Measurements from ENCODE around the gene GDI1. TPM values are rescaled to one million over a fixed set of nuclear protein-coding genes. Genes with fewer than 3 reads are reported as not detected.

Gene GDI1
- total RNA-seq, 4 donors from 2014 or later: 59.7 to 86.2 (median 78.1) TPM

DNA sequence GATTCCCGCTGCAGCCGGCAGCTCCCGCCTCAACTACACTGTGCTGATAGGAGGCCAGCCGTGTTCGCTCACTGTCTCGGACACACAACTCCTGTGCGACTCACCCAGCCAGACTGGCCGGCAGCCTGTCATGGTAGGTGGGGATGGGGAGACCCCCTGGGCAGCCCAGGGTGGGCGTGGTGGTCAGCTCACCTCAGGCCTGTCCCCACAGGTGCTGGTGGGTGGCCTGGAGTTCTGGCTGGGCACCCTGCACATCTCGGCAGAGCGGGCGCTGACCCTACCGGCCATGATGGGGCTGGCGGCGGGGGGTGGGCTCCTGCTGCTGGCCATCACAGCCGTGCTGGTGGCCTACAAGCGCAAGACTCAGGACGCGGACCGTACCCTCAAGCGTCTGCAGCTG lies 30.6 kb downstream of the GDI1 start:
- TF ChIP-seq, protein P1, sequence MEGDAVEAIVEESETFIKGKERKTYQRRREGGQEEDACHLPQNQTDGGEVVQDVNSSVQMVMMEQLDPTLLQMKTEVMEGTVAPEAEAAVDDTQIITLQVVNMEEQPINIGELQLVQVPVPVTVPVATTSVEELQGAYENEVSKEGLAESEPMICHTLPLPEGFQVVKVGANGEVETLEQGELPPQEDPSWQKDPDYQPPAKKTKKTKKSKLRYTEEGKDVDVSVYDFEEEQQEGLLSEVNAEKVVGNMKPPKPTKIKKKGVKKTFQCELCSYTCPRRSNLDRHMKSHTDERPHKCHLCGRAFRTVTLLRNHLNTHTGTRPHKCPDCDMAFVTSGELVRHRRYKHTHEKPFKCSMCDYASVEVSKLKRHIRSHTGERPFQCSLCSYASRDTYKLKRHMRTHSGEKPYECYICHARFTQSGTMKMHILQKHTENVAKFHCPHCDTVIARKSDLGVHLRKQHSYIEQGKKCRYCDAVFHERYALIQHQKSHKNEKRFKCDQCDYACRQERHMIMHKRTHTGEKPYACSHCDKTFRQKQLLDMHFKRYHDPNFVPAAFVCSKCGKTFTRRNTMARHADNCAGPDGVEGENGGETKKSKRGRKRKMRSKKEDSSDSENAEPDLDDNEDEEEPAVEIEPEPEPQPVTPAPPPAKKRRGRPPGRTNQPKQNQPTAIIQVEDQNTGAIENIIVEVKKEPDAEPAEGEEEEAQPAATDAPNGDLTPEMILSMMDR (IDR thresholded peaks at IDR 0.05): no peak
- TF ChIP-seq POLR2A (IDR thresholded peaks at IDR 0.05): no peak
- no peaks in the 10 kb centered on the region for H3K9me3 ChIP-seq
- WGBS, 2 donors: 80% methylated on average over 1 of the region's 21 CpGs; no CpG with 5 or more reads in 1 of the 2 donors
- H3K27me3 ChIP-seq: no peaks in the 10 kb centered on the region
- H3K36me3 ChIP-seq: peaks cover 0 to 6% of the 10 kb centered on the region in 2 donors
- no peak overlapping the region for H3K4me3 ChIP-seq (replicated peaks in 1 of 3)
- H3K4me1 ChIP-seq: no peaks in the 10 kb centered on the region
- intact Hi-C loops (cut with DNase I): no loop called here
- H3K27ac ChIP-seq: no peak overlapping the region
- DNase-seq: no peak

DNA sequence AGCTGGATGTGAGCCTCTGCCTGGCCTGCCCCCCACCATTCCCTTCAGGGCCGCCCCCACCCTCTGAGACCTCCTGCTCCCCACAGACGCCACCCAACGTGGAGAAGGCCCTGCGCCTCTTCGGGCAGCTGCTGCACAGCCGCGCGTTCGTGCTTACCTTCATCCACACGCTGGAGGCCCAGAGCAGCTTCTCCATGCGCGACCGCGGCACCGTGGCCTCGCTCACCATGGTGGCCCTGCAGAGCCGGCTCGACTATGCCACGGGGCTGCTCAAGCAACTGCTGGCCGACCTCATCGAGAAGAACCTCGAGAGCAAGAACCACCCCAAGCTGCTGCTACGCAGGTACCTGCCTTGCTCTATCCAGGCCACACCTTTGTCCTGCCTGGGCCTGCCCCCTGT lies 31.3 kb downstream of the GDI1 start:
- intact Hi-C loops (cut with DNase I): no loop called here
- Histone ChIP-seq H3K4me1 (no peaks in the 10 kb centered on the region), H3K27me3 (no peaks in the 10 kb centered on the region), H3K9me3 (no peaks in the 10 kb centered on the region), H3K4me3 (replicated peaks in 1 of 3) (no peak overlapping the region), H3K36me3 (peaks cover 0 to 6% of the 10 kb centered on the region in 2 donors), H3K27ac (no peak overlapping the region)
- DNase-seq: no peak
- WGBS, 2 donors: 100% methylated on average over 6 of the region's 23 CpGs; no CpG with 5 or more reads in 1 of the 2 donors
- TF ChIP-seq POLR2A (IDR thresholded peaks at IDR 0.05): no peak
- TF ChIP-seq, protein P1 (IDR thresholded peaks at IDR 0.05): no peak

DNA sequence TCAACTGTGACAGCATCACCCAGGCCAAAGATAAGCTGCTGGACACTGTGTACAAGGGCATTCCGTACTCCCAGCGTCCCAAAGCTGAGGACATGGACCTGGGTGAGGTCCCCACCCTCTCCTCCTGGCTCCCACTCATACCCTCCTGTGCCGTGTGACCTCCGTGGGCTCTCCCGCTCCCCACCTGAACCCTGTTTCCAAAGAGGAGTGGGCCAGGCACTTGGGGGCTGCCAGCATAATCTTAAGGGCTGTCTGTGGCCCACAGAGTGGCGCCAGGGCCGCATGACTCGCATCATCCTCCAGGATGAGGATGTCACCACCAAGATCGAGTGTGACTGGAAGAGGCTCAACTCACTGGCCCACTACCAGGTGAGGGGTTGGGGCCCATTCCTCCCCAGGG lies 32.2 kb downstream of the GDI1 start:
- WGBS, 2 donors: no CpG with 5 or more reads among the region's 9 CpGs
- DNase-seq: no peak
- peaks cover 0 to 6% of the 10 kb centered on the region in 2 donors for H3K36me3 ChIP-seq
- H3K9me3 ChIP-seq: no peaks in the 10 kb centered on the region
- no peak overlapping the region for H3K27ac ChIP-seq
- H3K4me3 ChIP-seq (replicated peaks in 1 of 3): no peak overlapping the region
- TF ChIP-seq POLR2A (IDR thresholded peaks at IDR 0.05): no peak
- TF ChIP-seq, protein P1 (IDR thresholded peaks at IDR 0.05): no peak
- no peaks in the 10 kb centered on the region for H3K27me3 ChIP-seq
- no peaks in the 10 kb centered on the region for H3K4me1 ChIP-seq
- intact Hi-C loops (cut with DNase I): no loop called here

DNA sequence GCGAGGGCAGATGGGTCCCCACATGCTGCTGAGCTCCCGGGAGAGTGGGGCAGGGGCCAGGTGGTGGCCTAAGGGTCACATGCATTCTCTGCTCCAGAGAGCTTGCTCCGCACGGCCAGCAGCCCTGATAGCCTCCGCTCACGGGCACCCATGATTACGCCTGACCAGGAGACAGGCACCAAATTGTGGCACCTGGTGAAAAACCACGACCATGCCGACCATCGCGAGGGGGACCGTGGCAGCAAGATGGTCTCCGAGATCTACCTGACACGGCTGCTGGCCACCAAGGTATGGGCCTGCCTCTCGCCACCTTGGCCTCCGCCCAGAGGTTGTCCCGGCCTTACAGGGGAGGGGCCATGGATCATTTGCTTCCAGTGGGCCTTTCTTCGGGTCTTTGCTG lies 32.9 kb downstream of the GDI1 start:
- WGBS, 2 donors: no CpG with 5 or more reads among the region's 18 CpGs
- intact Hi-C loops (cut with DNase I): no loop called here

DNA sequence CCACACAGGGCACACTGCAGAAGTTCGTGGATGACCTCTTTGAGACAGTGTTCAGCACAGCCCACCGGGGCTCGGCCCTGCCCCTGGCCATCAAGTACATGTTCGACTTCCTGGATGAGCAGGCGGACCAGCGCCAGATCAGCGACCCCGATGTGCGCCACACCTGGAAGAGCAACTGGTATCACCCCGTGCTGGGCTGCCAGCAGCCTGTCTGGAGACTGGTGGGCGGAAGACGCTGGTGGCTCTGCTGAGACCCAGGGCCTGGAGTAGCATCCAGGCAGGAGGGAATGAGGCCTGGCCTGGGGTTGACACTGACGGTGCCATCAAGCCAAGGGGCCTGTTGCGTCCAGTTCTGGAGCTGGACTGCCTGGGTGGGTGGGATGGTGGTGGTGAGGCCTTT lies 33.5 kb downstream of the GDI1 start:
- DNase-seq: no peak
- 100% methylated on average over 1 of the region's 14 CpGs; no CpG with 5 or more reads in 1 of the 2 donors for WGBS, 2 donors

More for the DNA sequence above, 32.9 kb downstream of the GDI1 start:
- Histone ChIP-seq H3K27me3 (no peaks in the 10 kb centered on the region), H3K4me3 (replicated peaks in 1 of 3) (no peak overlapping the region), H3K9me3 (no peaks in the 10 kb centered on the region), H3K36me3 (peaks cover 0 to 6% of the 10 kb centered on the region in 2 donors), H3K27ac (no peak overlapping the region), H3K4me1 (no peaks in the 10 kb centered on the region)
- TF ChIP-seq, protein P1 (IDR thresholded peaks at IDR 0.05): no peak
- no peak for TF ChIP-seq POLR2A (IDR thresholded peaks at IDR 0.05)
- DNase-seq: no peak

More for the DNA sequence above, 33.5 kb downstream of the GDI1 start:
- H3K27ac ChIP-seq: no peak overlapping the region
- TF ChIP-seq POLR2A (IDR thresholded peaks at IDR 0.05): no peak
- TF ChIP-seq, protein P1 (IDR thresholded peaks at IDR 0.05): no peak
- H3K9me3 ChIP-seq: no peaks in the 10 kb centered on the region
- H3K36me3 ChIP-seq: peaks cover 0 to 6% of the 10 kb centered on the region in 2 donors
- H3K4me3 ChIP-seq (replicated peaks in 1 of 3): no peak overlapping the region
- no peaks in the 10 kb centered on the region for H3K4me1 ChIP-seq
- H3K27me3 ChIP-seq: no peaks in the 10 kb centered on the region
- intact Hi-C loops (cut with DNase I): no loop called here

All from thyroid gland (tissue), 4 donors.